Measurements from ENCODE around the gene SLC6A8. TPM values are rescaled to one million over a fixed set of nuclear protein-coding genes. Genes with fewer than 3 reads are reported as not detected.
A peak's percentile ranks its signal among the peaks of the same experiment; 100 is the strongest.
"Not testable (repeated sequence)": the region's sequence is repeated elsewhere in the genome, so short reads cannot be mapped to it uniquely, and the experiment has no call there.

Gene SLC6A8
- polyA plus RNA-seq, 1 experiment: 6.9 TPM

DNA sequence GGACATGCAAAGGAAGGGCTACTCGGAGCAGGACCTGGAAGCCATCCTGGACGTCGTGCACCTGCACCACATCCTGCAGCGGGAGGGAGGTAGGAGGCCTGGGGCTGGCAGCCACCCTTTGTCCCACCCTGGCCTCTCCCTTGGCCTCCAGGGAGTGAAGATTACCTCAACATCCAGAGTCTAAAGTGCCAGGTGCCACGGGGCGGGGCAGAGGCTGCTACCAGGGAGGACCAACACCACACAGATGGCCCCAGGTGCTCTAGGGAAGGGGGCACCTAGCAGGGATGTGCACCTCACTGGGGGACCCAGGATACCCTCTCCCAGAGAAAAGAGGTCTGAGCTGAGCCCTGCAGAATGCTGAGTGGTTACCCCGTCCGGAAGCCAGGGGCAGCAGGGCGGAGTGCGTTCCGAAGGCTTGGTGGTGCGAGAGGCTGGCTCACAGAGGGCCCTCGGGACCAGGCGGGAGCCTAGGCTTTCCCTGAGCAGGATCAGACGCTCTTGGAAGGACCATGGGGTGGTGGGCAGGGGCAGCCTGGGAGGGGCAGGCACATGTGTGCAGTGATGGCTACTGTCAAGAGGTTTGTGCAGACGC lies 53.0 kb downstream of the SLC6A8 start:
- Histone ChIP-seq H3K27ac (ENCODE audit: low read depth, low read length) (no peak overlapping the region), H3K9me3 (ENCODE audit: control insufficient read depth, insufficient read depth, low read length) (no peaks in the 10 kb centered on the region; the same call in 1 of the 2 replicates), H3K27me3 (ENCODE audit: control insufficient read depth, insufficient read depth, low read length) (no peaks in the 10 kb centered on the region), H3K4me3 (ENCODE audit: low read depth, low read length) (no peak overlapping the region)
- ChIA-PET POLR2A (interaction anchor here (0.6 kb wide), 1 partner anchor 205 kb away, joined by 3 read pairs; no protein-coding TSS in a partner anchor), CTCF (no interaction called here)
- DNase-seq (ENCODE audit: low read depth, low spot score): no peak
- TF ChIP-seq, protein P1, sequence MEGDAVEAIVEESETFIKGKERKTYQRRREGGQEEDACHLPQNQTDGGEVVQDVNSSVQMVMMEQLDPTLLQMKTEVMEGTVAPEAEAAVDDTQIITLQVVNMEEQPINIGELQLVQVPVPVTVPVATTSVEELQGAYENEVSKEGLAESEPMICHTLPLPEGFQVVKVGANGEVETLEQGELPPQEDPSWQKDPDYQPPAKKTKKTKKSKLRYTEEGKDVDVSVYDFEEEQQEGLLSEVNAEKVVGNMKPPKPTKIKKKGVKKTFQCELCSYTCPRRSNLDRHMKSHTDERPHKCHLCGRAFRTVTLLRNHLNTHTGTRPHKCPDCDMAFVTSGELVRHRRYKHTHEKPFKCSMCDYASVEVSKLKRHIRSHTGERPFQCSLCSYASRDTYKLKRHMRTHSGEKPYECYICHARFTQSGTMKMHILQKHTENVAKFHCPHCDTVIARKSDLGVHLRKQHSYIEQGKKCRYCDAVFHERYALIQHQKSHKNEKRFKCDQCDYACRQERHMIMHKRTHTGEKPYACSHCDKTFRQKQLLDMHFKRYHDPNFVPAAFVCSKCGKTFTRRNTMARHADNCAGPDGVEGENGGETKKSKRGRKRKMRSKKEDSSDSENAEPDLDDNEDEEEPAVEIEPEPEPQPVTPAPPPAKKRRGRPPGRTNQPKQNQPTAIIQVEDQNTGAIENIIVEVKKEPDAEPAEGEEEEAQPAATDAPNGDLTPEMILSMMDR (IDR thresholded peaks at IDR 0.05; ENCODE audit: low read depth, low read length): no peak

GRCh38 chrX:153741446-153741845 lies 53.7 kb downstream of the SLC6A8 start:
- H3K9me3 ChIP-seq (ENCODE audit: control insufficient read depth, insufficient read depth, low read length): no peaks in the 10 kb centered on the region; the same call in 1 of the 2 replicates
- POLR2A ChIA-PET: interaction anchor here (0.6 kb wide), 1 partner anchor 204 kb away, joined by 3 read pairs; no protein-coding TSS in a partner anchor
- no peaks in the 10 kb centered on the region for H3K27me3 ChIP-seq (ENCODE audit: control insufficient read depth, insufficient read depth, low read length)
- CTCF ChIA-PET: no interaction called here
- H3K4me3 ChIP-seq (ENCODE audit: low read depth, low read length): no peak overlapping the region
- no peak for DNase-seq (ENCODE audit: low read depth, low spot score)
- TF ChIP-seq, protein P1 (IDR thresholded peaks at IDR 0.05; ENCODE audit: low read depth, low read length): no peak
- no peak overlapping the region for H3K27ac ChIP-seq (ENCODE audit: low read depth, low read length)

DNA sequence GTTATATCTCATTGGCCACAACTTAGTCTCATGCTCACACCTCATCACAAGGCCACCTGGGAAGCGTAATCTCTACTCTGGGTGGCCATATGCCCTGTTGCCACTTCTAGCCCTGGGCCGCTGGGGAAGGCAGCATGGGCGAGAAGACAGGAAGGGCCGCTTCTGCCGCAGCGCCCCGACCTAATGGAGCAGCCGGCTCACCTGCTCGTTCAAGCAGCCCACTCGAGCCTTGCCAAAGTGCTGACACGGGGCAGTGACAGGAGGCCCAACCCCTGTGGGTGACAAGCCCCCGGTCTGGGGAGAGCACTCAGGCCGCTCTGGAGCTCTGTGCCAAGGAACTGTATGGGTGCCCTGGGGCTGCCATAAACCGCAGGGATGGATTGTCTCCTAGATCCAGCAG lies 54.4 kb downstream of the SLC6A8 start:
- H3K27me3 ChIP-seq (ENCODE audit: control insufficient read depth, insufficient read depth, low read length); POLR2A ChIA-PET; H3K9me3 ChIP-seq (ENCODE audit: control insufficient read depth, insufficient read depth, low read length); H3K4me3 ChIP-seq (ENCODE audit: low read depth, low read length); H3K27ac ChIP-seq (ENCODE audit: low read depth, low read length); CTCF ChIA-PET; DNase-seq (ENCODE audit: low read depth, low spot score): not testable (repeated sequence)

DNA sequence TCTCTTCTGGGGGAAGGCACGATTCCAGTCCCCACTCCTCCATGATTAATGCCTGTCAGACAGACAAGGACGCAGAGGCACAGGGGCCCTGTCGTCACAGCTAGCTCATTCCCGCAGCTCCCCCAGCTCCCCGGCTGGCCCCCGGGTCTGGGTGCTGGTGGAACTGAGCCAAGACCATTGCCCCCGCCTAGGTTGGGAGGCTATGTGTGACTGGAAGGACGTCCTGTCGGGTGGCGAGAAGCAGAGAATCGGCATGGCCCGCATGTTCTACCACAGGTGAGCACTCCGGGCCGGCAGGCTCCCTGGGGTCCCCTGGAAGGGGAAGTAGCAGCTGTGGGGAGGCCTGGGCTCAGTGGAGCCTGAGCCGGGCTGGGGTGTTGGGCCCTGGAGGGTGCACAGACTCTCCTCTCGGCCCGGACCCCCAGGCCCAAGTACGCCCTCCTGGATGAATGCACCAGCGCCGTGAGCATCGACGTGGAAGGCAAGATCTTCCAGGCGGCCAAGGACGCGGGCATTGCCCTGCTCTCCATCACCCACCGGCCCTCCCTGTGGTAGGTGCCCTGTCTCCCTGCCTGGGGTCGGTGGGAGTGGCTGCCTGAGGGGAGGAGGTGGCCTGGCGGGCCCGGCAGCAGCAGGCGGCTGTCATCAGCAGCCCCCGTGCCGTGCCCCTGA lies 55.2 kb downstream of the SLC6A8 start:
- H3K27me3 ChIP-seq (ENCODE audit: control insufficient read depth, insufficient read depth, low read length); H3K9me3 ChIP-seq (ENCODE audit: control insufficient read depth, insufficient read depth, low read length); H3K27ac ChIP-seq (ENCODE audit: low read depth, low read length); POLR2A ChIA-PET; H3K4me3 ChIP-seq (ENCODE audit: low read depth, low read length); CTCF ChIA-PET; DNase-seq (ENCODE audit: low read depth, low spot score): not testable (repeated sequence)

GRCh38 chrX:153743468-153744209 lies 55.9 kb downstream of the SLC6A8 start:
- POLR2A ChIA-PET; H3K27me3 ChIP-seq (ENCODE audit: control insufficient read depth, insufficient read depth, low read length); CTCF ChIA-PET; DNase-seq (ENCODE audit: low read depth, low spot score); H3K27ac ChIP-seq (ENCODE audit: low read depth, low read length); H3K9me3 ChIP-seq (ENCODE audit: control insufficient read depth, insufficient read depth, low read length); H3K4me3 ChIP-seq (ENCODE audit: low read depth, low read length): not testable (repeated sequence)

DNA sequence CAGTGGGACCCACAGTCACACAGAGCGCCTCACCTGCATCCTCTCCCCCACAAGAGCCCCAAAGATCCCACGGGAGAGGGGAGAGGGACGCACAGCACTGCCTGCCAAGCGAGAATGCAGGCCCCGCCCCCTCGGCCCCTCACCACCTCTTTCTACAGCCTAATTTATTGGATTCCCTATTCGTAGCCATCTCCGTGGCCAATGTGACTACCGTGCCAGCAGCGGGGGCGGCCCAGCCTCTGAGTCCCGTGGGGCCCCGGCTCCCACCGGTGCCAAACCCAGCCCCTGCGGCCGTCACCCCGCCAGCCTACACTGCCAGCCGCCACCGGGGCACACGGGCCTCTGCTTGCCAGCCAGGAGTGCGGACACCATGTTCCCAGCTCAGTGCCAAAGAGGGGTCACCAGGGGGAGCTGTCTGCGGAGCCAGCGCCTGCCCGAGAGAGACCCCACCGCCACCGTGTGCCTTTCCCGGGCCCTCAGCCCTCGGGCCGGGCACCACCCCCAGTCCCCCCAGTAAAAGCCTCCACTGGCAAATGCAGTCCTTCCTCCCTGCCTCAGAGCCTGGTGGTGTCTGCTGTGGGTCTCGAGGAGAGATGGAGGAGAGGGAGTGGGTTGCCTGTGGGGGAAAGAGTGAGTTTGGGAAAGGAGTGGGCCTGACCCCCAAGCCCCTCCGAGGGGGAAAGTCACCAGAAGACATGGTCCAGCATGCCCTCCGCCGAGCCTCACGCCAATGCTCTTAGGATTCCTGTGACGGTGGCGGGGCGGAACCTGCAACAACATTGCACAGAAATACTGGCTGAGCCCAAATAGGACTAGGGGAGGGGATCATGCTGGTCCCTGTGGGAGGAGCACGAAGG lies 56.7 kb downstream of the SLC6A8 start:
- H3K27ac ChIP-seq (ENCODE audit: low read depth, low read length): no peak overlapping the region
- TF ChIP-seq, protein P1 (IDR thresholded peaks at IDR 0.05; ENCODE audit: low read depth, low read length): peak; percentile 32
- ChIA-PET POLR2A (no interaction called here), CTCF (no interaction called here)
- H3K4me3 ChIP-seq (ENCODE audit: low read depth, low read length): no peak overlapping the region
- no peak for DNase-seq (ENCODE audit: low read depth, low spot score)
- no peaks in the 10 kb centered on the region for H3K27me3 ChIP-seq (ENCODE audit: control insufficient read depth, insufficient read depth, low read length)
- H3K9me3 ChIP-seq (ENCODE audit: control insufficient read depth, insufficient read depth, low read length): no peaks in the 10 kb centered on the region; the same call in 1 of the 2 replicates

- H3K27me3 ChIP-seq (ENCODE audit: control insufficient read depth, insufficient read depth, low read length); H3K4me3 ChIP-seq (ENCODE audit: low read depth, low read length); H3K27ac ChIP-seq (ENCODE audit: low read depth, low read length); CTCF ChIA-PET; POLR2A ChIA-PET; H3K9me3 ChIP-seq (ENCODE audit: control insufficient read depth, insufficient read depth, low read length); DNase-seq (ENCODE audit: low read depth, low spot score): not testable (repeated sequence)
These were observed 57.3 kb downstream of the SLC6A8 start for GRCh38 chrX:153745067-153745433.

Measured in AG04450 (cell line).